ENCODE results near the gene IL27RA.

GRCh38 chr19:14089662-14090508 lies 58.3 kb downstream of the IL27RA start:
- TF ChIP-seq POLR2A (IDR thresholded peaks at IDR 0.05; ENCODE audit: low read length): no peak
- TF ChIP-seq MAZ (IDR thresholded peaks at IDR 0.05; ENCODE audit: borderline replicate concordance, low read depth, low read length): no peak
- no peak; the same call in 1 of the 3 replicates for TF ChIP-seq CTCF (IDR thresholded peaks at IDR 0.05)
- TF ChIP-seq NPAS2 (CRISPR knock-in tag; IDR thresholded peaks at IDR 0.05; ENCODE audit: borderline replicate concordance): no peak
- no peak for TF ChIP-seq ZFP36 (IDR thresholded peaks at IDR 0.05; ENCODE audit: borderline replicate concordance, partially characterized antibody)
- no peak for TF ChIP-seq RCOR1 (IDR thresholded peaks at IDR 0.05; ENCODE audit: low read depth, low read length)
- no peak for TF ChIP-seq ESRRA (IDR thresholded peaks at IDR 0.05; ENCODE audit: borderline replicate concordance, low read length)
- TF ChIP-seq MYC (IDR thresholded peaks at IDR 0.05; ENCODE audit: borderline replicate concordance, low read length): no peak
- no peak for TF ChIP-seq SMC3 (IDR thresholded peaks at IDR 0.05)

Measured in A549 (cell line).